Measurements from ENCODE around the gene CEP72.
"Not testable (repeated sequence)": the region's sequence is repeated elsewhere in the genome, so short reads cannot be mapped to it uniquely, and the experiment has no call there.

Gene CEP72

DNA sequence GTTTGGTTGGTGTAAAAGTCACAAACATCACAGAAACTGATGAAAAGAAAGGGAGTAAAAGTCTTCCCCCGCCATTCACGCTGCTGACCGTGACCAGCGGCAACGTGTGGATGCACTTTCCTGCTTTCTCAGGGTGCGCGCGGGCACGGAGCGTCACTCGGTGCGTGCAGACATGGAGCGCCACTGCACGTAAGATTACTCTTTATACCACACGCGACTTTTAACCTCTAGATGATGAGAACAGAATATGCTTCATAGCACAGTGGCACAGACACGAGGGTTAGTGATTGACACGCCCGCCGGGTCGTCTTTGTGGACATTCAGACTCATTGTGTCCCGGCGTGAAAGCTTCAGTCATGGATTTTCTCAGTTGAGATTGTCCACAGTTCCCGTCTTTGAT lies 15.7 kb downstream of the CEP72 start:
- TF ChIP-seq, protein P1, sequence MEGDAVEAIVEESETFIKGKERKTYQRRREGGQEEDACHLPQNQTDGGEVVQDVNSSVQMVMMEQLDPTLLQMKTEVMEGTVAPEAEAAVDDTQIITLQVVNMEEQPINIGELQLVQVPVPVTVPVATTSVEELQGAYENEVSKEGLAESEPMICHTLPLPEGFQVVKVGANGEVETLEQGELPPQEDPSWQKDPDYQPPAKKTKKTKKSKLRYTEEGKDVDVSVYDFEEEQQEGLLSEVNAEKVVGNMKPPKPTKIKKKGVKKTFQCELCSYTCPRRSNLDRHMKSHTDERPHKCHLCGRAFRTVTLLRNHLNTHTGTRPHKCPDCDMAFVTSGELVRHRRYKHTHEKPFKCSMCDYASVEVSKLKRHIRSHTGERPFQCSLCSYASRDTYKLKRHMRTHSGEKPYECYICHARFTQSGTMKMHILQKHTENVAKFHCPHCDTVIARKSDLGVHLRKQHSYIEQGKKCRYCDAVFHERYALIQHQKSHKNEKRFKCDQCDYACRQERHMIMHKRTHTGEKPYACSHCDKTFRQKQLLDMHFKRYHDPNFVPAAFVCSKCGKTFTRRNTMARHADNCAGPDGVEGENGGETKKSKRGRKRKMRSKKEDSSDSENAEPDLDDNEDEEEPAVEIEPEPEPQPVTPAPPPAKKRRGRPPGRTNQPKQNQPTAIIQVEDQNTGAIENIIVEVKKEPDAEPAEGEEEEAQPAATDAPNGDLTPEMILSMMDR (IDR thresholded peaks at IDR 0.05), result no peak
- Histone ChIP-seq H3K9me3 (no peaks in the 10 kb centered on the region), H3K4me3 (ENCODE audit: low read depth in 1 of 2, low read length in 1 of 2) (no peak overlapping the region), H3K27ac (no peak overlapping the region), H3K4me1 (ENCODE audit: control insufficient read depth in 1 of 2, insufficient read depth in 1 of 2, low read depth in 1 of 2, low read length in 1 of 2) (no peaks in the 10 kb centered on the region), H3K27me3 (no peaks in the 10 kb centered on the region), H3K36me3 (peaks cover 35% of the 10 kb centered on the region)

DNA sequence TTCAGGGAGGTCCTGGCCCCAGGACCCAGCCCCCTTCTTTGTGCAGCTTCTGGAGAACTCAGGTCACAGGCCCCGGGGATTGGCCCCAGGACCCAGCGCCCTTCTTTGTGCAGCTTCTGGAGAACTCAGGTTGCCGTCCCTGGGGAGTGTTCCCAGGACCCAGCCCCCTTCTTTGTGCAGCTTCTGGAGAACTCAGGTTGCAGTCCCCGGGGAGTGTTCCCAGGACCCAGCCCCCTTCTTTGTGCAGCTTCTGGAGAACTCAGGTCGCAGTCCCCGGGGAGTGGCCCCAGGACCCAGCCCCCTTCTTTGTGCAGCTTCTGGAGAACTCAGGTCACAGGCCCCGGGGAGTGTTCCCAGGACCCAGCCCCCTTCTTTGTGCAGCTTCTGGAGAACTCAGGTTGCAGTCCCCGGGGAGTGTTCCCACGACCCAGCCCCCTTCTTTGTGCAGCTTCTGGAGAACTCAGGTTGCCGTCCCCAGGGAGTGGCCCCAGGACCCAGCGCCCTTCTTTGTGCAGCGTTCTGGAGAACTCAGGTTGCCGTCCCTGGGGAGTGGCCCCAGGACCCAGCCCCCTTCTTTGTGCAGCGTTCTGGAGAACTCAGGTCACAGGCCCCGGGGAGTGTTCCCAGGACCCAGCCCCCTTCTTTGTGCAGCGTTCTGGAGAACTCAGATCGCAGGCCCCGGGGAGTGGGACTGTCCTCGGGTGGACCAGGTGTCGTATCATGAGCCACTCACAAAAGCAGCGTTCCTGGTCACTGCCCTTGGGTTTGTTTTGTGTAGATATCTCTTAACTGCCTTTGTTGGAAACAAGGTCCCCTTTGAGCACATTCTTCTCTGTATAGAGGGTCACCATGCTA lies 16.4 kb downstream of the CEP72 start:
- not testable (repeated sequence) for H3K27ac ChIP-seq; H3K4me1 ChIP-seq (ENCODE audit: control insufficient read depth in 1 of 2, insufficient read depth in 1 of 2, low read depth in 1 of 2, low read length in 1 of 2); H3K27me3 ChIP-seq; H3K4me3 ChIP-seq (ENCODE audit: low read depth in 1 of 2, low read length in 1 of 2); H3K9me3 ChIP-seq
- H3K36me3 ChIP-seq, result peaks cover 32% of the 10 kb centered on the region

DNA sequence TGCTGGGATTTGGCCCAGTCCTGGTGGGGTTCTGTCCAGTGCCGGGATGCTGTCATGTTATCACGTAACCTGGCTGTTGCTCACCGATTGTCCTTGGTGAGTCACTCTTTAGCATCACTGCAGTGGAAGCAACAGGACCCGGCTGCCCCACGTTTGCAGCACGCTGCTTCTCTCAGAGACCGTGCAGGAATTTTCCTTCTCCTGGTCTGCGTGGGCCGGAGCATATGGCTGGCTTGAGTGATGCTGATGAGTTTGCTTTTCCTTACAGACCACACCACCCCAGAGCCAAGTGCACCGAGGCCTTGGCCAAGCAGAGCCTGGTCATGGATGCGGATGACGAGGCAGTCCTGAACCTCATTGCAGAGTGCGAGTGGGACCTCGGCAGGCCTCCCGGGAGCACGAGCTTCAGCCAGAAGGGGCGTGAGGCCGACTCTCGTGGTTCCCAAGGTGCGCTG lies 21.4 kb downstream of the CEP72 start:
- TF ChIP-seq, protein P1 (IDR thresholded peaks at IDR 0.05), result no peak
- Histone ChIP-seq H3K36me3 (peaks cover 32% of the 10 kb centered on the region), H3K27ac (no peak overlapping the region)

DNA sequence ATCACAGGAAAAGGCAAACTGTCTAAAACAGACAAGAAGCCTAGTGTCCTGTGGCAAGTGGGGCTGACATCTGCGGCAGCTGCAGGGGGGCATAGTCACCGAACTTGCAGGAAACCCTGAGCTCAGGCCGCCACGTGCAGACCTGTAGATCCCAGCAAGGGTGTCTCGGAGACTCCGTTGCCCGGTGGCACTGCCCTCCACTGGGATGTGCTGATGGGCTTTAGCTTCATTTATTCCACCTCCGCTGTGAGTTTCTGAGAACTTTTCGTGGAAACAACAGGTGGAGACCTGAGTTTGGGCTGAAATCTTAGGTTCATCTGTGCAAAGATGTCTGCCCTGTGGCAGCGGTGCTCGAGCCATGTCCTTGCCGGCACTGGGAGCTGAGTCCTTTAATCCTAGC lies 22.1 kb downstream of the CEP72 start:
- Histone ChIP-seq H3K9me3 (no peaks in the 10 kb centered on the region), H3K27ac (no peak overlapping the region), H3K27me3 (no peaks in the 10 kb centered on the region), H3K36me3 (peaks cover 39% of the 10 kb centered on the region), H3K4me1 (ENCODE audit: control insufficient read depth in 1 of 2, insufficient read depth in 1 of 2, low read depth in 1 of 2, low read length in 1 of 2) (no peaks in the 10 kb centered on the region), H3K4me3 (ENCODE audit: low read depth in 1 of 2, low read length in 1 of 2) (no peak overlapping the region)
- TF ChIP-seq, protein P1 (IDR thresholded peaks at IDR 0.05), result no peak

More for the DNA sequence above, 21.4 kb downstream of the CEP72 start:
- Histone ChIP-seq H3K4me3 (ENCODE audit: low read depth in 1 of 2, low read length in 1 of 2) (no peak overlapping the region), H3K27me3 (no peaks in the 10 kb centered on the region), H3K9me3 (no peaks in the 10 kb centered on the region), H3K4me1 (ENCODE audit: control insufficient read depth in 1 of 2, insufficient read depth in 1 of 2, low read depth in 1 of 2, low read length in 1 of 2) (no peaks in the 10 kb centered on the region)

DNA sequence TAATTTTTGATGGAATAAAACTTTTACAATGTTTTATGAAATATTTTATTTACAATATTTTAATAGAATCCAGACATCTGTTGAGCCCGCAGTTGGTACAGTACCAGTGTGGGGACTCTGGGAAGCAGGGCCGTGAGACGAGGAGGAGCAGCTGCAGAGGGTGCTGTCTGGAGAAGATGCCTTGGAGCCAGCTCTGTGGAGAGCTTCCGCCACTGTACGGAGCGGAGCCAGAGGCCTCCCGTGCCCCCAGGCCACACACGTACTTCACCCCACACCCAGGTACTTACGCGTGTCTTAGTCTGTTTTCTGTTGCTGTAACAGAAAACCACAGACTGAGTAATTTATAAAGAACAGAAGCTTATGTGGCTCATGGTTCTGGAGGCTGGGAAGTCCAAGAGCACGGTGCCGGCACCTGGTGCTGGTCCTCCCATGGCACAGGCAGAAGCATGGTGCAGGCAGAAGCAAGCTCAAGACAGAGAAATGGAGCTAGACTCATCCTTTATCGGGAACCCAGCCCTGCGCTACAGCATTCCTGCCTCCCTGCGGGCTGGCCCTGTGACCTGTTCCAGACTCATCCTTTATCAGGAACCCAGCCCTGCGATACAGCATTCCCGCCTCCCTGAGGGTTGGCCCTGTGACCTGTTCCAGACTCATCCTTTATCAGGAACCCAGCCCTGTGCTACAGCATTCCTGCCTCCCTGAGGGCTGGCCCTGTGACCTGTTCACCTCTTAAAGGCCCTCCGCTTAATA lies 23.3 kb downstream of the CEP72 start:
- Histone ChIP-seq H3K9me3 (no peaks in the 10 kb centered on the region), H3K27me3 (no peaks in the 10 kb centered on the region), H3K4me3 (ENCODE audit: low read depth in 1 of 2, low read length in 1 of 2) (no peak overlapping the region), H3K36me3 (peaks cover 50% of the 10 kb centered on the region), H3K27ac (no peak overlapping the region), H3K4me1 (ENCODE audit: control insufficient read depth in 1 of 2, insufficient read depth in 1 of 2, low read depth in 1 of 2, low read length in 1 of 2) (no peaks in the 10 kb centered on the region)
- TF ChIP-seq, protein P1 (IDR thresholded peaks at IDR 0.05), result no peak

DNA sequence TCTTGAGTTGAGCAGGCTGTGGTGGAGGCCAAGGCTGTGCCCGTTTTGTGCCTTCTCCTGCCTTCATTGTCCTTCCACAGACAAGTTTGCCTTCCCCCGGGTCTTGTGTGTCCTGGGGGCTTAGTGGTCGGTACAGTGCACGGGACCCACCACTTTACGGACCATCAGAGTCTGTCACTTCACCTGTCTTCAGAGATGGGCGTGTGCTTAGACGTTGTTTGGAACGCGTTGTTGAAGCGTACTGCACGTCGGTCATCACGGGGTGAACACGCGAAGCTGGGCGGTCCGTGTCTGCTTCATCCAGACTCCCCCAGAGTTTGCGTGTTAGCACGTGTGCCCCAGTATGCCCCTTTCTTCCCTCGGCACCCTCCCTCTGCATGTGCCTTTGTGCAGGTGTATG lies 24.8 kb downstream of the CEP72 start:
- H3K36me3 ChIP-seq, result peaks cover 63% of the 10 kb centered on the region
- H3K4me3 ChIP-seq (ENCODE audit: low read depth in 1 of 2, low read length in 1 of 2), result no peak overlapping the region
- no peak overlapping the region for H3K27ac ChIP-seq
- H3K4me1 ChIP-seq (ENCODE audit: control insufficient read depth in 1 of 2, insufficient read depth in 1 of 2, low read depth in 1 of 2, low read length in 1 of 2), result no peaks in the 10 kb centered on the region
- H3K27me3 ChIP-seq, result no peaks in the 10 kb centered on the region
- TF ChIP-seq, protein P1 (IDR thresholded peaks at IDR 0.05), result no peak
- H3K9me3 ChIP-seq, result no peaks in the 10 kb centered on the region
